ENCODE data around the gene WDR76. TPM values are rescaled to one million over a fixed set of nuclear protein-coding genes. Genes with fewer than 3 reads are reported as not detected.

Gene WDR76
- polyA plus RNA-seq, 1 of the 3 experiments (the other 2 are of a cell fraction), result 1.8 TPM

- TF ChIP-seq REST (IDR thresholded peaks at IDR 0.05; ENCODE audit: low read depth, low read length), result no peak
- TF ChIP-seq CHD2 (IDR thresholded peaks at IDR 0.05; ENCODE audit: low read length, partially characterized antibody), result no peak
- no peak for TF ChIP-seq FOSL2 (IDR thresholded peaks at IDR 0.05; ENCODE audit: borderline replicate concordance, low read depth)
- TF ChIP-seq, protein P1, sequence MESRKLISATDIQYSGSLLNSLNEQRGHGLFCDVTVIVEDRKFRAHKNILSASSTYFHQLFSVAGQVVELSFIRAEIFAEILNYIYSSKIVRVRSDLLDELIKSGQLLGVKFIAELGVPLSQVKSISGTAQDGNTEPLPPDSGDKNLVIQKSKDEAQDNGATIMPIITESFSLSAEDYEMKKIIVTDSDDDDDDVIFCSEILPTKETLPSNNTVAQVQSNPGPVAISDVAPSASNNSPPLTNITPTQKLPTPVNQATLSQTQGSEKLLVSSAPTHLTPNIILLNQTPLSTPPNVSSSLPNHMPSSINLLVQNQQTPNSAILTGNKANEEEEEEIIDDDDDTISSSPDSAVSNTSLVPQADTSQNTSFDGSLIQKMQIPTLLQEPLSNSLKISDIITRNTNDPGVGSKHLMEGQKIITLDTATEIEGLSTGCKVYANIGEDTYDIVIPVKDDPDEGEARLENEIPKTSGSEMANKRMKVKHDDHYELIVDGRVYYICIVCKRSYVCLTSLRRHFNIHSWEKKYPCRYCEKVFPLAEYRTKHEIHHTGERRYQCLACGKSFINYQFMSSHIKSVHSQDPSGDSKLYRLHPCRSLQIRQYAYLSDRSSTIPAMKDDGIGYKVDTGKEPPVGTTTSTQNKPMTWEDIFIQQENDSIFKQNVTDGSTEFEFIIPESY (IDR thresholded peaks at IDR 0.05; ENCODE audit: borderline replicate concordance, low read depth), result no peak
- no peak for TF ChIP-seq EP300 (IDR thresholded peaks at IDR 0.05; ENCODE audit: borderline replicate concordance in 1 of 2, low read depth in 1 of 2, low read length in 1 of 2)
Observed at GRCh38 chr15:43792761-43793476, 33.9 kb upstream of the WDR76 start (continued).

DNA sequence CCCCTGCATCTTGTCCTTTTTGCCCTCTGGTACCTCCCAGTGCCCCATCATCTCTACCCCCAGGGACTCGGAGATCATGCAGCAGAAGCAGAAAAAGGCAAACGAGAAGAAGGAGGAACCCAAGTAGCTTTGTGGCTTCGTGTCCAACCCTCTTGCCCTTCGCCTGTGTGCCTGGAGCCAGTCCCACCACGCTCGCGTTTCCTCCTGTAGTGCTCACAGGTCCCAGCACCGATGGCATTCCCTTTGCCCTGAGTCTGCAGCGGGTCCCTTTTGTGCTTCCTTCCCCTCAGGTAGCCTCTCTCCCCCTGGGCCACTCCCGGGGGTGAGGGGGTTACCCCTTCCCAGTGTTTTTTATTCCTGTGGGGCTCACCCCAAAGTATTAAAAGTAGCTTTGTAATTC lies 33.2 kb upstream of the WDR76 start:
- Histone ChIP-seq H3K9me3 (no peaks in the 10 kb centered on the region), H3F3A (replicated peaks; ENCODE audit: insufficient read depth) (peaks cover 47% of the 10 kb centered on the region), H3K4me1 (ENCODE audit: control insufficient read depth in 1 of 2, insufficient read depth in 2 of 2, low read depth in 1 of 2, low read length in 1 of 2) (peaks cover 18 to 20% of the 10 kb centered on the region in 2 experiments; a peak in 3 of 4 replicates), H4K20me1 (ENCODE audit: insufficient read depth) (peaks cover 28% of the 10 kb centered on the region), H3K4me2 (peak overlapping the region; percentile 99), H2AFZ (ENCODE audit: low read depth) (no peak overlapping the region), H3K36me3 (replicated peaks in 1 of 2; ENCODE audit: control insufficient read depth in 1 of 2, insufficient read depth in 2 of 2, low read length in 1 of 2) (peaks cover 37 to 38% of the 10 kb centered on the region in 2 experiments), H3K27ac (ENCODE audit: low read depth in 2 of 2, low read length in 1 of 2) (peak overlapping the region; percentile 17 to 48; a peak in 3 of 4 replicates), H3K27me3 (ENCODE audit: insufficient read depth) (no peaks in the 10 kb centered on the region), H3K79me2 (ENCODE audit: insufficient read depth) (peaks cover 38% of the 10 kb centered on the region), H3K9ac (peak overlapping the region; percentile 100; the same call in 1 of the 2 replicates), H3K4me3 (ENCODE audit: low read depth in 2 of 2, low read length in 1 of 2) (peak overlapping the region; percentile 76 to 99), H3K9me2 (no peaks in the 10 kb centered on the region)
- 90% methylated on average over 9 of the region's 10 CpGs for WGBS (ENCODE audit: low lambda C conversion rate)
- no peak for DNase-seq
- ChIA-PET POLR2A (interaction anchor here (1.4 kb wide), 1 partner anchor 31 kb away, joined by 3 read pairs; the partner anchor contains the start of gene MFAP1), CTCF (interaction anchor here (2.4 to 4.1 kb wide), 2 partner anchors 16 to 25 kb away, joined by 7 to 14 read pairs; partner anchors contain the start of gene ELL3)
- TF ChIP-seq MXI1 (IDR thresholded peaks at IDR 0.05; ENCODE audit: low read depth, low read length), result no peak
- no peak for TF ChIP-seq FOSL2 (IDR thresholded peaks at IDR 0.05; ENCODE audit: borderline replicate concordance, low read depth)
- TF ChIP-seq, protein P1 (IDR thresholded peaks at IDR 0.05; ENCODE audit: borderline replicate concordance, low read depth), result no peak
- TF ChIP-seq RCOR1 (IDR thresholded peaks at IDR 0.05; ENCODE audit: low read length), result no peak
- TF ChIP-seq EP300 (IDR thresholded peaks at IDR 0.05; ENCODE audit: borderline replicate concordance in 1 of 2, low read depth in 1 of 2, low read length in 1 of 2), result no peak
- TF ChIP-seq YY1 (IDR thresholded peaks at IDR 0.05; ENCODE audit: low read depth), result no peak
- no peak for TF ChIP-seq NRF1 (IDR thresholded peaks at IDR 0.05; ENCODE audit: low read depth, low read length)
- TF ChIP-seq POLR2AphosphoS5 (IDR thresholded peaks at IDR 0.05; ENCODE audit: low read depth, low read length), result no peak

Data from SK-N-SH (cell line).